Right lobe of liver (tissue), 4 donors: ENCODE measurements around the gene TBCEL.

Source experiments
- POLR2A ChIP-seq: fragments of 450-650 bp; IDR thresholded peaks from one replicate; pipeline ENCODE4 v1.6.1; 2017; ENCODE audit warnings: antibody characterized with exemption, mild to moderate bottlenecking
- TF ChIP-seq, protein P1 (sequence below), 4 donors: fragments of 200-600 bp in 3 of 4; fragments of 450-650 bp in 1 of 4; IDR thresholded peaks; one replicate each; pipeline versions ENCODE4 v1.5.1 to v1.8.0; 2016 to 2022; ENCODE audit warnings: antibody characterized with exemption in 4 of 4, mild to moderate bottlenecking in 2 of 4
- donor health status: DM: no; HTN: no; CAD: no.
- donor health status: DM: no; HTN: no; CAD: no.
- donor health status: DM: no; HTN: yes; CAD: no.

GRCh38 chr11:121134741-121135312 lies 110.9 kb downstream of the TBCEL start:
- TF ChIP-seq, protein P1, sequence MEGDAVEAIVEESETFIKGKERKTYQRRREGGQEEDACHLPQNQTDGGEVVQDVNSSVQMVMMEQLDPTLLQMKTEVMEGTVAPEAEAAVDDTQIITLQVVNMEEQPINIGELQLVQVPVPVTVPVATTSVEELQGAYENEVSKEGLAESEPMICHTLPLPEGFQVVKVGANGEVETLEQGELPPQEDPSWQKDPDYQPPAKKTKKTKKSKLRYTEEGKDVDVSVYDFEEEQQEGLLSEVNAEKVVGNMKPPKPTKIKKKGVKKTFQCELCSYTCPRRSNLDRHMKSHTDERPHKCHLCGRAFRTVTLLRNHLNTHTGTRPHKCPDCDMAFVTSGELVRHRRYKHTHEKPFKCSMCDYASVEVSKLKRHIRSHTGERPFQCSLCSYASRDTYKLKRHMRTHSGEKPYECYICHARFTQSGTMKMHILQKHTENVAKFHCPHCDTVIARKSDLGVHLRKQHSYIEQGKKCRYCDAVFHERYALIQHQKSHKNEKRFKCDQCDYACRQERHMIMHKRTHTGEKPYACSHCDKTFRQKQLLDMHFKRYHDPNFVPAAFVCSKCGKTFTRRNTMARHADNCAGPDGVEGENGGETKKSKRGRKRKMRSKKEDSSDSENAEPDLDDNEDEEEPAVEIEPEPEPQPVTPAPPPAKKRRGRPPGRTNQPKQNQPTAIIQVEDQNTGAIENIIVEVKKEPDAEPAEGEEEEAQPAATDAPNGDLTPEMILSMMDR (IDR thresholded peaks at IDR 0.05) = no peak
- no peak for TF ChIP-seq POLR2A
